Germinal center (tissue), 1 donor: ENCODE measurements around the gene HRH3.
A peak's percentile ranks its signal among the peaks of the same experiment; 100 is the strongest.

ENCODE experiments used
- DNase-seq: peaks from one replicate; pipeline ENCODE4 v3.0.0; 2012; ENCODE audit warnings: mixed read lengths, low spot score

The HRH3 gene

GRCh38 chr20:62197801-62198200 is 22.3 kb downstream of the HRH3 start:
- DNase-seq, result no peak

DNA sequence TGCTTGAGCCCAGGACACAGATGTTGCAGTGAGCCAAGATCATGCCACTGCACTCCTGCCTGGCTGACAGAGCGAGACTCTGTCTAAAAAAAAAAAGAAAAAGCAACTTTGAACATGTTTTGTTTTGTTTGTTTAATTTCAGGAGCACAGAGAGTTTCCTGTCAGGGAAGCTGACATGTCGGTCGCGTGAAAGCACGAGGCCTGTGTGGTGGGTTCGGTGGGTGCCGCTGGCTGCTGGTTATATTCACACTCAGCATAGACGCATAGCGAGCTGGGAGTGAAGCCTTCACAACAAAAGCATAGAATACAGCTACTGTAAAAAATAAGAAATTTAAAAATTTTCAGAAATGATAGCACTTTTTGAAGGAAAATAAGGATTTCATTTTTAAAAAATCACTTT is 22.8 kb downstream of the HRH3 start:
- DNase-seq, result no peak

DNA sequence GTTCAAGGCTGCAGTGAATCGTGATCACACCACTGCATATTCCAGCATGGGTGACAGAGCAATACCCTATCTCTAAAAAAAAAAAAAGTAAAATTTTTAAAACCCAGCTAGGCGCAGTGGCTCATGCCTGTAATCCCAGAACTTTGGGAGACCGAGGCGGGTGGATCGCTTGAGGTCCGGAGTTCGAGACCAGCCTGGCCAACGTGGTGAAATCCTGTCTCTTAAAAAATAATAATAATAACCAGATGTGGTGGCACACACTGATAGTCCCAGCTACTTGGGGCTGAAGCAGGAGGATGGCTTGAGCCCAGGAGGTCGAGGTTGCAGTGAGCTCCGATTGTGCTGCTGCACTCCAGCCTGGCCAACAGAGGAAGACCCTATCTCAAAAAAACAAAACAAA is 23.8 kb downstream of the HRH3 start:
- no peak for DNase-seq

- DNase-seq, result no peak
These were observed 24.3 kb downstream of the HRH3 start for GRCh38 chr20:62195736-62196135.

DNA sequence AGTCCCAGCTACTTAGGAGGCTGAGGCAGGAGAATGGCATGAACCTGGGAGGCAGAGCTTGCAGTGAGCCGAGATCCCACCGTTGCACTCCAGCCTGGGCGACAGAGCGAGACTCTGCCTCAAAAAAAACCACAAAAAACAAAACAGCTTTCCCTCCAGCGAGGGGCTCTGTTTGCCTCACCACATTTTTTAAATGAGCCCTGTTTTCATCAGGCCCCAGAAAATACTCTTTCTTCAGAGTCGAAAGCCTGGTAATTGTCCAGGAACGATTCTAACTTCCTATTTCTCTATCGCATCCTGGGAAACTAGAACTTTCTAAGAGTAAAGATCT is 25.0 kb downstream of the HRH3 start:
- DNase-seq, result no peak

DNA sequence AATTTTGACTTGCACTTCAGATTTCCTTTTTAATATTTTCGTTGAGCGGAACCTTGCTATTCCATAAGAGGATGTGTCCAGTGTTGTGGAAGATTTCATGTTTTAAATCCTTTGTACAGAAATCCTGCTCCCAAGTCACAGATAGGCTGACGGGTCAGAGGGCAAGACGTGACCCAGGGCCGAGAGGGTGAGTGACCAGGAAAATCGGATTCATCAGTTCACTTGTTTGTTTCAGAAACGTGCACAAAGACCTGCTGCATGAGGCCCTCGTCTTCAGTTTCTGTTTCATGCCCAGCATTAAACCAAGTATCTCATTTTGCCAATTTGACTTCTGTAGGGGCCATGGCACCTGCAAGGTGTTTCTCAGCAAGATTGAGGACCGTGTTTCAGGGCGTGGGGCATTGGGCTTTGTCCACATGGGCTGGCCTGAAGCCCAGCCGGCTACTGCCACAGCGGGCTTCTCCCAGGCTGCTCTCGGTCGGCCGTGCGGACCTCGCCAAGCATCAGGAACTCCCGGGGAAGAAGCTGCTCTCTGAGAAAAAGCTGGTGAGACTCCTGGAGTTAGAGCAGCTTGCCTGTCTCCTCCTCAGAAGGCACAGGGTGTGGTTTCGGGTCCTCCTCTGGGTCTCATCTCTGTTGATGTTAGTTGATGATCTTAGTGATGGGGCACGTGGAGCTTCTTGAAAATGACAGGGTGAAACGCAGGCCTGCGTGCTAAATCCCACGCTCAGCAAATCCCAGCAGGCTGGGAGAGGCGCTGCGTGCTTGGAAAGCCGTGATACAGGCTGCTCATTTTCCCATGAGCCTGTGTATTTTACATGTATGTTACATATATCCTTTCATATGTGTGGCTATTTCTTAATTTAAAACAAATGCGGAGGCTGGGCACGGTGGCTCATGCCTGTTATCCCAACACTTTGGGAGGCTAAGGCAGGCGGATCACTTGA is 26.7 kb downstream of the HRH3 start:
- DNase-seq, result no peak

GRCh38 chr20:62192635-62193034 is 27.4 kb downstream of the HRH3 start:
- no peak for DNase-seq

DNA sequence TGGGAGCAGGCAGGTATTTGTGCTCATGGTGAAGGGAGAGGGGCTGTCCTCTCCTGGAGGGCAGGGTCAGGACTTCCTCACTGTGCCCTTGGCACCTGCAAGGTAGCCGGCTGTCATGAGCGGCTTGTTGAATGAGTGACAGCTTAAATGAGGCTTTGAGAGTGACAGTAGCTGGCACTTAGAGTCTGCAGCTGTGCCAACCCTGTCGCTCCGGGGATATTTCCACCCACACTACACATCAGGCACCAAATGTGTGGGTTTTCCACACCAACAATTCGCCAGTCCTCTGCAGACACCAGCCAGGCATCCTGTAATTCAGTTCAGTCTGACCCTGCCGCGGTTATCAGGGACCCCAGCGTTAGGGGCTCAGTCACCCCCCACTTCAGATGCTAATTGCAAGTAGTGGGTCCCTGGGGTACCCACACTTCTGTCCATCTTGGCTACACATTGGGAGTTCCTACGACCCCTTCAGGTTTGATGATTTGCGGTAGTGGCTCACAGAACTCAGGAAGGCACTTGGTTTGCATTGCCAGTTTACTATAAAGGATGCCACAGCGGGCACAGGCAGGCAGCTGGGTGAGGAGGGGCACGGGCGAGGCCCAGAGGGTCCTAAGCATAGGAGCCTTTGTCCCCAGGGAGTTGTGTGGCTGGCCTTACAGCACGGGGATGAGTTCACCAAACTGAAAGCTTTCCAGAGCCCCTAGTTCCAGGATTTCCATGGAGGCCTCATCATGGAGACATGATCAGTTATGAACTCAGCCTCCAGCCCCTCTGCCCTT is 28.1 kb downstream of the HRH3 start:
- DNase-seq, result no peak

DNA sequence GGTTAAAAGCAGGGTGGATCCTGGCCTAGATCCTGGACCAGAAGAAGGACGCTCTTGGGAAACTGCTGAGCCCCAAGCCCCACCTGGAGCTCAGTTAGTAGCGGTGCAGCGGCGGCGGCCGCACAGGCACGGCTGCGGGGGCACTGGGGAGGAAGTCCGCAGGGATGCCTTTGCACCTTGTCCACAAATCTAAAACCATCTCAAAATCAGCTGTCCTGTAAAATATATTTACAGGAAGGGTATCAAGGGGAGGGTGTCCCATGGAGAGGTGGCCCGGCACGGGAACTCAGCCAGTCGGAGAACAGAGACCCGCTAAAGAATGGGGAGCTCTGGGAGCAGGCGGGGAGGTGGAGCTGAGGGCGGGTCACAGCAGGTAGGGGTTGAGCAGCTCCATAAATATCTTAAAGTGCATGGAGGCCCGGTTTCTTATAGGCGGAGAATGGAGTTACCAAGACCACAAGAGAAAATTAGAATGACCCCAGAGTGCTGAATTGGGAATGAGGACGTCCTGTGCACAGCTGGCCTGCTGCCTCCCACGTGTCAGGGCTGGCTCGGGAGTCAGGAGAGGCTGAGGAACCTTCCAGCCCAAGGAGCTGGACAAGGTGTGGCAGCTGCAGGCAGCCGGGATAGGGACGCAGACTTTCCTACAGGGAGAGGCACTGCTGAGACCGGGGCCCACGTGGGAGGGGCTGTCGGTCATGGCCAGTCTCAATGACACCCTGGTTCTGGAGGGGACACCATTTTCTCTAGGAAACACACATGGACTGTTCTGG is 29.3 kb downstream of the HRH3 start:
- DNase-seq, result no peak

DNA sequence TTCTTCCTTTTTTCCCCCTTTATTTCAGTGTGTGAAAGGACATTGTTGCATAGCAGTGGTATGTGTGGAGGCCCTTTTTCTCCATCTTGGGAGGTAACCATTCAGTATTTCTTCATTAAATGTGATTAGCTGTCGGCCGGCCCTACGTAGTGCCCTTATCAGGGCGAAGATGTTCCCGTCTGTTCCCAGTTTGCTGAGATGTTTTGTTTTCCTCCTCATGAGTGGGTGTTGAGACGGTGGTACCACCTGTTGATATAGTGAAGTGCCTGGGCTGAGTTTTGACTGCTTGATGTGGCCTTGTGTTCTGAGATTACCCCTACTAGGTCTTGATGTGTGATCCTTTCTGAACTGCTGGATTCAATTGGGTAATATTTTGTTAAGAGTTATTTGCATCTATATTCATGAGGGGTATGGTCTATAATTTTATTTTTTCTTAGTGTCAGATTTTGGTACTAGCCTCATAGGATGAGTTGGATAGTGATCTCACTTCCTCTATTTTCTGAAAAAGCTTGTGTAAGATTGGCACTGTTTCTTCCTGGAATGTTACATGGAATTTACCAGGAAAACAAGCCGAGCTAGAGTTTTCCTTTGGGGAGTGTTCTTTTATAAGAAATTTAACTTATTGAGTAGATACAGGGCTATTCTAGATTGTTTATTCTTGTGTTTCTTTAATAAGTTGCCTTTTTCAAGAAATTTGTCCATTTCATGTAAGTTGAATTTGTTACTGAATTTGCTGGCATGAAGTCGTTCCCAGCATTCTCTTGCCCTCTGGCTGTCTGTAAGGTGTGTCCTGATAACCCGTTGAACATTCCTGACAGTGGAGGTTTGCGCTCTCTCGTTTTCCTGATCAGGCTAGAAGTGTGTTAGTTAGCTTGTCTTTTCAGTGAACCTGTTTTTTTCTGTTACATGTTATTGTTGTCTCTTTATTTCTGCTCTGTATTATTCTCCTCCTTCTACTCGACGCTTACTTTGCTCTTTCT is 32.9 kb downstream of the HRH3 start:
- DNase-seq, result no peak

DNA sequence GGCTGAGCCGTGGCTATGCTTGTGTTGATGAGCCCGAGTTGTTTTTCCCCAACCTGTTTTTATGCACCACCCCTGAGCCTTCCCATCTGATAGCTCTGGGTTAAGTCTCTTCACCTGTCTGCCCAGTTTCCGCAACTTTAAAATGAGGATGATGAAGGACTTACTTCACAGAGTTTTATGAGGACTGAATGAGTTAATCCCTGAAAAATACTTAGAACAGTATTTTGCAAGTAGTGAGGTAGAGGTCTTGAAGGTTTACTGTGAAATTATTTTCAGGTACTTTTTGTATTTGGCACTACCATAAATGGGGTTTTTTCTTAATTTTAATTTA is 34.0 kb downstream of the HRH3 start:
- DNase-seq, result no peak

- DNase-seq, result no peak
These were observed 36.5 kb downstream of the HRH3 start for GRCh38 chr20:62183426-62184142.

GRCh38 chr20:62182469-62183425 is 37.3 kb downstream of the HRH3 start, which contains the start of gene MTG2:
Gene MTG2 (plus strand): TSS chr20:62183028. CDS start chr20:62193421, 10,393 bp downstream.
- peak; percentile 98 for DNase-seq

GRCh38 chr20:62181808-62182207 is 38.3 kb downstream of the HRH3 start:
- no peak for DNase-seq

DNA sequence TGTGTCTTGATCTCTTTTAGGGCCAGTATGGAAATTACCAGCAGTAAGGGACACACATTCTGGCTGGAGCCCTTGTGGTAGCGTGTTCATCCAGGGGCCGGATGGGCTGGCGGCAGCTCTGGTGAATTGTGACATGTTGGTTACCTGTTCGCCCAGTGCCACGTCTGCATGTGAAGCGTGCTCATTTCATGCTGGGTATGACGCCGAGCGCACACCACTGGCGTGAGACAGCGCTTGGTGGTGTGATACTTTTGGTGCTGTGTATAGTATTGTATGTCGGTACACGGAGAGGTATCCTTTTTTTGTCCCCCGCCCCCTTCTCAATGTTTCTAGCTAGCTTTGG is 40.9 kb downstream of the HRH3 start:
- DNase-seq, result no peak

- DNase-seq, result no peak
These were observed 41.5 kb downstream of the HRH3 start for GRCh38 chr20:62178316-62179161.

GRCh38 chr20:62177307-62177706 is 42.8 kb downstream of the HRH3 start:
- no peak for DNase-seq

DNA sequence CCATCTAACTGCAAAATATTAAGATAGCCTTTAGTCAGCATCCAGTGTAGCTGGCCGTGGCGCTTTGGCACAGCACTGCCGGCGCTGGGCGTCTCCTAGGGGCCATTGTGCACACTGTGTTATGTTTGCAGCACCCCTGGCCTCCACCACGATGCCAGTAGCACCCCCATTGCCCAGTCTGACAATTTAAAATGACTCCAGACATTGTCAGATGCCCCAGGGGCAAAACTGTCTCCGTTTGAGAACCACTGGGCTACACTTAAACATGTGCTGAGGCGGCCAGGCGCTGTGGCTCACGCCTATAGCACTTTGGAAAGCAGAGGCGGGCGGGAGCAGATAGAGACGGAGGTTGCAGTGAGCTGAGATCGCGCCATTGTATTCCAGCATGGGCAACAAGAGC is 43.2 kb downstream of the HRH3 start:
- DNase-seq, result no peak

- DNase-seq, result no peak
These were observed 44.4 kb downstream of the HRH3 start for GRCh38 chr20:62175711-62176110.
